ENCODE results near the gene TMEM187. TPM values are rescaled to one million over a fixed set of nuclear protein-coding genes. Genes with fewer than 3 reads are reported as not detected.
A peak's percentile ranks its signal among the peaks of the same experiment; 100 is the strongest.

Gene TMEM187
- polyA plus RNA-seq, 1 experiment, result 3.2 TPM

DNA sequence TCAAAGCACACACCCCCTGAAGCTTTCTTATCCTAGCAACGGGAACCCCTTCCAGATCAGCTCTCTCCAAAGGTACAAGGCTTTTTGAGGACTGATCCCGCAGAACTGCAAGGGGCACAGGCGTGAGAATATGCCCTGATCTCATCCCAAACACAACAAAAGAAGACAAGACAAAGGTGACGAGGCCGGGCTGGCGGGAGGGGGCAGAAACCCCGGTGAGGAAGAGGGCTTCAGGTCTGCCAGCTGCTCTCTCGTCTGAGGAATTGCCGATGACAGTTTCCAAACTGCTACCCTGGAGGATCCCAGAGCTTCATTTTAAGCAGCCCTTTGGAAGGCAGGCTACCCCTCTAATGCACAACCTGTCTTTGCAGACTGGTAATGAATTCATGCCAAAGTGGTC lies 4.3 kb upstream of the TMEM187 start:
- ChIA-PET POLR2A (no interaction called here), CTCF (interaction anchor here (1.2 kb wide), 1 partner anchor 21 kb away, joined by 7 read pairs; no protein-coding TSS in a partner anchor)
- Histone ChIP-seq H3K9me3 (ENCODE audit: control insufficient read depth, insufficient read depth, low read length) (no peaks in the 10 kb centered on the region; the same call in 1 of the 2 replicates), H3K27ac (ENCODE audit: low read depth, low read length) (no peak overlapping the region), H3K27me3 (ENCODE audit: control insufficient read depth, insufficient read depth, low read length) (no peaks in the 10 kb centered on the region), H3K4me3 (ENCODE audit: low read depth, low read length) (peak overlapping the region; percentile 83)
- DNase-seq (ENCODE audit: low read depth, low spot score), result no peak
- no peak for TF ChIP-seq CTCF (IDR thresholded peaks at IDR 0.05; ENCODE audit: low read depth, low read length)

GRCh38 chrX:153968754-153969124 lies 3.8 kb upstream of the TMEM187 start:
- Histone ChIP-seq H3K4me3 (ENCODE audit: low read depth, low read length) (peak overlapping the region; percentile 83), H3K27me3 (ENCODE audit: control insufficient read depth, insufficient read depth, low read length) (no peaks in the 10 kb centered on the region), H3K27ac (ENCODE audit: low read depth, low read length) (peak overlapping the region; percentile 31), H3K9me3 (ENCODE audit: control insufficient read depth, insufficient read depth, low read length) (no peaks in the 10 kb centered on the region; the same call in 1 of the 2 replicates)
- no peak for DNase-seq (ENCODE audit: low read depth, low spot score)
- TF ChIP-seq CTCF (IDR thresholded peaks at IDR 0.05; ENCODE audit: low read depth, low read length), result 0 out of 2 replicates have a peak, but pooled peaks have one; percentile 4
- CTCF ChIA-PET, result interaction anchor here (1.2 to 1.3 kb wide), 2 partner anchors 22 kb away, joined by 4 to 7 read pairs; no protein-coding TSS in a partner anchor
- POLR2A ChIA-PET, result no interaction called here

- H3K27me3 ChIP-seq (ENCODE audit: control insufficient read depth, insufficient read depth, low read length), result no peaks in the 10 kb centered on the region
- CTCF ChIA-PET, result interaction anchor here (1.3 kb wide), 1 partner anchor 22 kb away, joined by 4 read pairs; no protein-coding TSS in a partner anchor
- DNase-seq (ENCODE audit: low read depth, low spot score), result no peak
- POLR2A ChIA-PET, result no interaction called here
- TF ChIP-seq CTCF (IDR thresholded peaks at IDR 0.05; ENCODE audit: low read depth, low read length), result no peak
- no peaks in the 10 kb centered on the region; the same call in 1 of the 2 replicates for H3K9me3 ChIP-seq (ENCODE audit: control insufficient read depth, insufficient read depth, low read length)
- H3K4me3 ChIP-seq (ENCODE audit: low read depth, low read length), result peak overlapping the region; percentile 83
- peak overlapping the region; percentile 31 for H3K27ac ChIP-seq (ENCODE audit: low read depth, low read length)
These were observed 3.2 kb upstream of the TMEM187 start for GRCh38 chrX:153969125-153969903.

DNA sequence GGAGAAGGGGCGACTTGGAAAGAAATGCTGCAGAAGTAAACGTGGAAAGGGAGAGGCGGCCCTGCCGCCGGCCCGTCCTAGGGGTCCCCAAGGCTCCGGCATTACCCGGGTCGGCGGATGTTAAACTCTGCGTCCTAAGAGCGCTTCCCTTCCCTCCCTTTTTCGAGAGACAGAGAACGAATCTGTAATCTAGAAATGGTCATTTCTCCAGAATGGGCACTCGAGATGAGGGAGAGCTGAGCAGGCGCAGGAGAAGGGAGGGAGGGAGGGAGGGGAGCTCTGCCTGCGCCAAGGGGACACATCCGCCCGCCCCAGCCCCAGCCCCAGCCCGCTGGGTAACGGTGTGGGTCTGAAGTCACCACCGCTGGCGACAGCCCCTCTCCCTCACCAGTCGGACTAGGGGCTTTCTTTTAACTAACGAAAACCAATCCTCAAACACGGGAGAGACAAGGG lies 2.6 kb upstream of the TMEM187 start:
- Histone ChIP-seq H3K4me3 (ENCODE audit: low read depth, low read length) (peak overlapping the region; percentile 83), H3K9me3 (ENCODE audit: control insufficient read depth, insufficient read depth, low read length) (no peaks in the 10 kb centered on the region; the same call in 1 of the 2 replicates), H3K27me3 (ENCODE audit: control insufficient read depth, insufficient read depth, low read length) (no peaks in the 10 kb centered on the region), H3K27ac (ENCODE audit: low read depth, low read length) (no peak overlapping the region)
- CTCF ChIA-PET, result interaction anchor here (0.8 to 1.3 kb wide), 2 partner anchors 23 kb away, joined by 3 to 4 read pairs; no protein-coding TSS in a partner anchor
- POLR2A ChIA-PET, result no interaction called here
- DNase-seq (ENCODE audit: low read depth, low spot score), result no peak
- no peak for TF ChIP-seq CTCF (IDR thresholded peaks at IDR 0.05; ENCODE audit: low read depth, low read length)
